Lower lobe of right lung (tissue), 2 donors: ENCODE results near the gene WIPF1. TPM values are rescaled to one million over a fixed set of nuclear protein-coding genes. Genes with fewer than 3 reads are reported as not detected.

Experiments used
- ATAC-seq, 2 donors: fragments of 200-7000 bp; cut with Tn5 transposase; one replicate each; pipeline ENCODE4 v1.9.1; 2020 to 2022; ENCODE audit warnings: mild to moderate bottlenecking in 2 of 2, moderate library complexity in 2 of 2
- DNase-seq: peaks from one replicate; pipeline ENCODE4 v3.0.0-alpha.2; 2020
- H3K27ac ChIP-seq: fragments of 200-600 bp; one replicate; pipeline ENCODE4 v1.8.0; 2022
- H3K27me3 ChIP-seq: fragments of 200-600 bp; one replicate; pipeline ENCODE4 v1.8.0; 2022; ENCODE audit warnings: low read depth
- H3K36me3 ChIP-seq: fragments of 200-600 bp; one replicate; pipeline ENCODE4 v1.8.0; 2022; ENCODE audit warnings: mild to moderate bottlenecking
- H3K4me1 ChIP-seq: fragments of 200-600 bp; one replicate; pipeline ENCODE4 v1.8.0; 2022
- H3K4me3 ChIP-seq: fragments of 200-600 bp; one replicate; pipeline ENCODE4 v1.8.0; 2022; ENCODE audit warnings: mild to moderate bottlenecking
- H3K9me3 ChIP-seq: fragments of 200-600 bp; one replicate; pipeline ENCODE4 v1.8.0; 2022
- intact Hi-C: fragments of 100-400 bp; cut with DNase I; formaldehyde crosslinking; loops from one replicate; pipeline ENCODE4 v1.11.0; 2022
- total RNA-seq: library from RNA; stranded (reverse); fragmentation: NEBNext Ultra II Directional; extraction: Animal tissue kit (Norgen Biotek cat#: 25700); gene quantifications from one replicate; pipeline ENCODE4 v1.2.1, GENCODE V29; 2021
- TF ChIP-seq, protein P1 (sequence below): fragments of 200-600 bp; IDR thresholded peaks from one replicate; pipeline ENCODE4 v1.8.0; 2022; ENCODE audit warnings: antibody characterized with exemption, mild to moderate bottlenecking
- donor health status: DM: no; HTN: yes; CAD: no; lungs with severe emphysema.

WIPF1 gene
- total RNA-seq, 1 donor from 2014 or later: 84.4 TPM

DNA sequence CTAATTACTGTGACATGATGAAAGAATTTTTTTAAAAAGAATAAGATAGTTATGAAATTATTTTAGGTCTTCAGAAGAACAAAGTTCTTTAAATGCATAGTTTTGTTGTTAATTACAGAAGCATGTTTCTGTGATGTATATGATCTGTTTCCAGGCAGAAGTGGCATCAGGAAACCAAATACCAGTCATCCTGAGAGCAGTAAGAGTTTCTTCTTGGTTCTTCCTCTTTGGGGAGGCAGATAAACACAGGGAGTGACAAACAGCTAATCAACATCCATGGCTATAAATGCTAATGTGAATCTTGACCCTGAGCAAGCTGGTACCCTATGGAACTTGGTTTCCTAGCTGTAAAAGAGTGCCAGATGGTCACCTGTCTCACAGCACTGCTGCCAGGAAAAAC lies 29.2 kb downstream of the WIPF1 start:
- Histone ChIP-seq H3K4me1 (peaks cover 6% of the 10 kb centered on the region), H3K4me3 (no peak overlapping the region), H3K27me3 (no peaks in the 10 kb centered on the region), H3K27ac (no peak overlapping the region), H3K9me3 (no peaks in the 10 kb centered on the region), H3K36me3 (peaks cover 79% of the 10 kb centered on the region)
- no peak for DNase-seq
- no peak for ATAC-seq
- TF ChIP-seq, protein P1, sequence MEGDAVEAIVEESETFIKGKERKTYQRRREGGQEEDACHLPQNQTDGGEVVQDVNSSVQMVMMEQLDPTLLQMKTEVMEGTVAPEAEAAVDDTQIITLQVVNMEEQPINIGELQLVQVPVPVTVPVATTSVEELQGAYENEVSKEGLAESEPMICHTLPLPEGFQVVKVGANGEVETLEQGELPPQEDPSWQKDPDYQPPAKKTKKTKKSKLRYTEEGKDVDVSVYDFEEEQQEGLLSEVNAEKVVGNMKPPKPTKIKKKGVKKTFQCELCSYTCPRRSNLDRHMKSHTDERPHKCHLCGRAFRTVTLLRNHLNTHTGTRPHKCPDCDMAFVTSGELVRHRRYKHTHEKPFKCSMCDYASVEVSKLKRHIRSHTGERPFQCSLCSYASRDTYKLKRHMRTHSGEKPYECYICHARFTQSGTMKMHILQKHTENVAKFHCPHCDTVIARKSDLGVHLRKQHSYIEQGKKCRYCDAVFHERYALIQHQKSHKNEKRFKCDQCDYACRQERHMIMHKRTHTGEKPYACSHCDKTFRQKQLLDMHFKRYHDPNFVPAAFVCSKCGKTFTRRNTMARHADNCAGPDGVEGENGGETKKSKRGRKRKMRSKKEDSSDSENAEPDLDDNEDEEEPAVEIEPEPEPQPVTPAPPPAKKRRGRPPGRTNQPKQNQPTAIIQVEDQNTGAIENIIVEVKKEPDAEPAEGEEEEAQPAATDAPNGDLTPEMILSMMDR: no peak
- intact Hi-C loops: no loop called here

DNA sequence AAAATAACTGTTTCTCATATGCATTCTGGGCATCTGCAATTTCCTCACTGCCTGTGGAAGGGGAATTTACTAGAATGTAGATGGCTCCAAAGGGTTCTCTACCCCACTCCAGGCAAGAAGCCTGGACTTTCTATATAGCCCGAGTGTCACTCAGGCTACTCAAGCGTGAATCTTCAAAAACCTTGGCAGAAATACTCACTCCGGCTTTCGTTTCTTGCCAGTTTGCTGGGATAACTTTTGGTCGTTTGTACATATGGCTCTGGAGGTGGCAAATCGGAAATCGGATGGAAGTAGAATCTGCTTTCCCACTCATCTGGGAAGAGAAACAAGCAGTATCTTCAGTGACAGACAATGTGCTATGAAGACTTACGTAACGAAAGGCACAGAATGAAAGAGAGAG lies 30.7 kb downstream of the WIPF1 start:
- no peaks in the 10 kb centered on the region for H3K9me3 ChIP-seq
- no peak for DNase-seq
- TF ChIP-seq, protein P1: no peak
- no peak overlapping the region for H3K4me3 ChIP-seq
- H3K27me3 ChIP-seq: no peaks in the 10 kb centered on the region
- no peak for ATAC-seq
- H3K4me1 ChIP-seq: no peaks in the 10 kb centered on the region
- intact Hi-C loops: no loop called here
- peaks cover 83% of the 10 kb centered on the region for H3K36me3 ChIP-seq
- H3K27ac ChIP-seq: no peak overlapping the region

DNA sequence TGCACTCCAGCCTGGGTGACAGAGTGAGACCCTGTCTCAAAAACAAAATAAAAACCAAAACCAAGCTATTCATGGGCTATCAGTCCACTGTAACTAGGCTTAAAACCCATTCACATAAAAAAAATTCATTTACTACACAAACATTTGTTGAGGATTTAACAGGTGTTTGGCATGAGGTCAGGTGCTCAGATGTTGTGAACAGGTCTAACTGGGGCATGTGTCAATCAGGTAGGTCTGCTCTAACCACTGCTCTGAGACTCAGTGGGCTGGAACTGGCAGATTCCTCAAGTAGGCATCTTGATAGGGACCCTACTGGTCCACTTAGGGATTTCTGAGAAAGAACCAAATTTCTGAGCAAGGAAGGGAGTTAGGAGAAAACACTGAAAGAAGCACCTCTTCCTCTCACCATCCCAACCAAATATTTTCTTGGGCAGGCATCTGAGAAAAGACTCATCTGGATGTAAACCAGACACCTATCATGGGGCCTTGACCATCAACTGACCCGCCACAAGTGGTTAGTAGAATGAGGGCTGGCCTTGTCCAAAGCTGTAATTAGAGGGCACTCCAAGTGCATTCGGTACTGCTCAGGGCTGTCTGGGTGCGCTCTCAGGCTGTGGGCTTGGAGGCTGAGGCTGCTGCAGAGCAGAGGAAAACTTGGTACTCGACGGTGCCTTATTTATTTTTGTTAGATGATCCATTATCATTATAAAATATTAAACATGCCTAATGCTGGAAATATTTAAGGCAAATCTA lies 33.9 kb downstream of the WIPF1 start:
- no peak overlapping the region for H3K27ac ChIP-seq
- H3K4me3 ChIP-seq: no peak overlapping the region
- no peaks in the 10 kb centered on the region for H3K4me1 ChIP-seq
- H3K9me3 ChIP-seq: no peaks in the 10 kb centered on the region
- DNase-seq: no peak
- peaks cover 88% of the 10 kb centered on the region for H3K36me3 ChIP-seq
- ATAC-seq: no peak
- H3K27me3 ChIP-seq: no peaks in the 10 kb centered on the region
- intact Hi-C loops: no loop called here
- TF ChIP-seq, protein P1: no peak

DNA sequence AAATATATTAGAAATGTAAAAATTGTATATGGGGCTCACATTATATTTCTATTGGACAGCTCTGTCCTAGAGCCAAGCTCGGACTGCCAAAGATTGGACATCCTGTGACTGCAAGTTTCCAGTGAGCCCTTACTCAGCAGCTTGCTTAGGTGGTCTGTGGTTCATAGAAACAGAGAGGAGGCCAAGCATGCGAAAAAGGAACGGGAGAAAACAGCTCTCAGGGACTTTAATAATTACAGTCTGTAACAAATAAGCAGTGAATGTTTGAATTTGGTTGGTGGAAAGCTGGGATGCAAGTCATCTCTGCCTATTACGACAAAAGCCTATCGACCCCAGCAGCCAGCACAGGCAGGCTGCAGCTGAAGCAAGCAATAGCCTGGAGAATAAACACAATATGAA lies 35.6 kb downstream of the WIPF1 start:
- Histone ChIP-seq H3K4me1 (no peaks in the 10 kb centered on the region), H3K4me3 (no peak overlapping the region), H3K27ac (no peak overlapping the region), H3K36me3 (peaks cover 74% of the 10 kb centered on the region), H3K27me3 (no peaks in the 10 kb centered on the region), H3K9me3 (no peaks in the 10 kb centered on the region)
- intact Hi-C loops: no loop called here
- TF ChIP-seq, protein P1: no peak
- DNase-seq (no peak), ATAC-seq (no peak)

DNA sequence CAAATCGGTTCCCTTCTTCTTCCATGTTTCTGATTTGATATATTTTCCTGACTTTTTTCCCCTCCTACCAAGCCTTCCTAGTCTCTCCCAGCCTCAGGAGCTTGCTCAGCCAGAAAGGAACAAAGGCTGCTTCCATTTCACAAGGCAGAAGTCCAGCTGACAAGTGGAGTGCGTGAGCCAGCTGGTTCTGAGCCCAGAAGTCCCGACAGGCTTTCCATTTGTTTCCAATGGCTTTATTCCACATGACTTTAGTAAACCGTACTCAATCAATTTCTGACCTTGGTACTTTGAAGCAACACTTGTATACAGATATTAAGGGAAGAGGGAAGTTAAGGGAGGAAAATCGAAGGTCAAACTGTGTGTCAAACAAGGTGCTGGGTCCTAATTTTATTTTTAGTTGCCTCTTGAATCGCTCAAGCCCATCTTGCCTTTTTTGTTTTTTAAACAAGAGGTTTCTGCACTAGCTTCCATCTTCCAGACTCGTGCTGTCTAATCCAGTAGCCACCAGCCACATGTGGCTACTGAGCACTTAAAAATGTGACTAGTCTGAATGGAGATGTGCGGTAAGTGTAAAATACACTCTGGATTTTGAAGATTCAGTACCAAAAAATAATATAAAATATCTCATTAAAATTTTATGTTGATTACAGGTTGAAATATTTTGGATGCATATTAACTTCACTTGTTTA lies 36.2 kb downstream of the WIPF1 start:
- Histone ChIP-seq H3K4me3 (no peak overlapping the region), H3K27ac (no peak overlapping the region), H3K27me3 (no peaks in the 10 kb centered on the region), H3K9me3 (no peaks in the 10 kb centered on the region), H3K36me3 (peaks cover 69% of the 10 kb centered on the region), H3K4me1 (no peaks in the 10 kb centered on the region)
- ATAC-seq (peak in 1 of 2 donors; percentile 42), DNase-seq (no peak)
- intact Hi-C loops: no loop called here
- TF ChIP-seq, protein P1: no peak
